GM19025 (cell line): ENCODE measurements around the gene FAM83D.
A peak's percentile ranks its signal among the peaks of the same experiment; 100 is the strongest.

Experiments
- ATAC-seq: cut with Tn5 transposase; IDR thresholded peaks from one replicate; pipeline ENCODE4 v1.9.1; 2021; ENCODE audit warnings: mild to moderate bottlenecking, low read depth, moderate library complexity; ENCODE audit not compliant: unreplicated experiment

Gene FAM83D

GRCh38 chr20:38962044-38962927 lies 36.1 kb downstream of the FAM83D start, which contains the start of gene DHX35:
Gene DHX35, plus strand, starts transcription at chr20:38962344. Its CDS starts 24 bp downstream, at chr20:38962368.
- peak; percentile 95 for ATAC-seq

GRCh38 chr20:38962928-38963401 lies 36.7 kb downstream of the FAM83D start:
- no peak for ATAC-seq

- ATAC-seq, result no peak
Measured at GRCh38 chr20:38963745-38964144, 37.5 kb downstream of the FAM83D start.

- no peak for ATAC-seq
Measured at GRCh38 chr20:38965264-38965663, 39.0 kb downstream of the FAM83D start.

GRCh38 chr20:38968090-38968489 lies 41.9 kb downstream of the FAM83D start:
- ATAC-seq, result no peak

GRCh38 chr20:38969708-38970107 lies 43.5 kb downstream of the FAM83D start:
- no peak for ATAC-seq

GRCh38 chr20:38970302-38970701 lies 44.1 kb downstream of the FAM83D start:
- ATAC-seq, result no peak

- ATAC-seq, result no peak
Measured at GRCh38 chr20:38973107-38973506, 46.9 kb downstream of the FAM83D start.

GRCh38 chr20:38973645-38974044 lies 47.4 kb downstream of the FAM83D start:
- no peak for ATAC-seq

GRCh38 chr20:38975539-38976120 lies 49.4 kb downstream of the FAM83D start:
- no peak for ATAC-seq

GRCh38 chr20:38979434-38979833 lies 53.2 kb downstream of the FAM83D start:
- ATAC-seq, result no peak

GRCh38 chr20:38979842-38980241 lies 53.6 kb downstream of the FAM83D start:
- ATAC-seq, result no peak

- ATAC-seq, result no peak
Measured at GRCh38 chr20:38982291-38982690, 56.1 kb downstream of the FAM83D start.

- no peak for ATAC-seq
Measured at GRCh38 chr20:38985060-38985459, 58.8 kb downstream of the FAM83D start.

GRCh38 chr20:38985603-38986170 lies 59.5 kb downstream of the FAM83D start:
- ATAC-seq, result no peak

- ATAC-seq, result no peak
Measured at GRCh38 chr20:38986663-38987062, 60.4 kb downstream of the FAM83D start.

GRCh38 chr20:38987777-38988176 lies 61.6 kb downstream of the FAM83D start:
- peak; percentile 70 for ATAC-seq

GRCh38 chr20:38990728-38991127 lies 64.5 kb downstream of the FAM83D start:
- ATAC-seq, result no peak

- no peak for ATAC-seq
Measured at GRCh38 chr20:38991814-38992704, 65.8 kb downstream of the FAM83D start.

- no peak for ATAC-seq
Measured at GRCh38 chr20:38995536-38996044, 69.4 kb downstream of the FAM83D start.
